GM12801 (cell line): Measurements from ENCODE around the gene GRID1.

Experiments
- TF ChIP-seq, protein P1 (sequence below): IDR thresholded peaks from one replicate; pipeline ENCODE4 v1.5.1; 2011; ENCODE audit warnings: control low read depth; ENCODE audit not compliant: insufficient read length; ENCODE audit errors: extremely low read depth

GRID1 gene

DNA sequence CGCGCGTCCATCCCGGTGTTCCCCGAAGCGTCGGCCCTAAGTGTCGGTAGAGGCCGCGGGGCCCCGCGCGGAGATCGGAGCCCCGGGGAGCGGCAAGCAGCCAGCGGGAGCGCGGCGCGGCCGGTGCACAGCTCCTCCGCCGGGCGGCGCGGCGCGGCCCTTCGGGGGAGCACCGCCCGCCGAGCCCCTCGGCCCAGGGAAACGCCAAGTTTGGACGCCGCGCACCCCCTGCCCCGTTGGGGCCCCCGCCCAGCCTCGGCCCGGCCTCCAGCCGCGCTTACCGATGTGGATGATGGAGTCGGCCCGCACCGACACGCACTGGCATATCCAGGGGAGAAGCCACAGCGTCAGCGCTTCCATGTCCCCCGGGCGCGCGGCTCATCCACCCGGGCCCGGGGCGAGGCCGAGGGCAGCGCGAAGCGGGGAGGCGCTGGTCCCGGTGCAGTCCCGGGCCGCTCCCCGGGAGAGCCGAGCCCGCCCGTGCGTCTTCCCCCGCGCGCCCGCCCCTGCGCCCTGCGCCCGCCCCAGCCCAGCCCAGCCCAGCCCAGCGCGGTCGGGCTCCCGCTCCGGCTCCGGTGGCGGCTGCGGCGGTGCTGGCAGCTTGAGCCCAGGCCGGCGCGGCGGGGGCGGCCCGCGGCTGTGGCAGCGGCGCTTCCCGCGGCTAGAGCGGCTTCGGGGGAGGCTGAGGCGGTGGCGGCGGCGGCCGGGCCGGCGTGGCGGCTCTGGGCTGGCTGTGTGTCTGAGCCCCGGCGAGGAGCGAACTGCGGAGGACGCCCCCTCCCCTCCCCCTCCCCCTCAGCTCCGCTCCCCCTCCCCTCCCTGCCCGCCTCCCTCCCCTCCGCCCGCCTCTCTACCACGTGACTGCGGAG, at the start of gene GRID1:
TSS of gene GRID1 (minus strand) at position 763 of the 869 bp plus-strand sequence.
- TF ChIP-seq, protein P1, sequence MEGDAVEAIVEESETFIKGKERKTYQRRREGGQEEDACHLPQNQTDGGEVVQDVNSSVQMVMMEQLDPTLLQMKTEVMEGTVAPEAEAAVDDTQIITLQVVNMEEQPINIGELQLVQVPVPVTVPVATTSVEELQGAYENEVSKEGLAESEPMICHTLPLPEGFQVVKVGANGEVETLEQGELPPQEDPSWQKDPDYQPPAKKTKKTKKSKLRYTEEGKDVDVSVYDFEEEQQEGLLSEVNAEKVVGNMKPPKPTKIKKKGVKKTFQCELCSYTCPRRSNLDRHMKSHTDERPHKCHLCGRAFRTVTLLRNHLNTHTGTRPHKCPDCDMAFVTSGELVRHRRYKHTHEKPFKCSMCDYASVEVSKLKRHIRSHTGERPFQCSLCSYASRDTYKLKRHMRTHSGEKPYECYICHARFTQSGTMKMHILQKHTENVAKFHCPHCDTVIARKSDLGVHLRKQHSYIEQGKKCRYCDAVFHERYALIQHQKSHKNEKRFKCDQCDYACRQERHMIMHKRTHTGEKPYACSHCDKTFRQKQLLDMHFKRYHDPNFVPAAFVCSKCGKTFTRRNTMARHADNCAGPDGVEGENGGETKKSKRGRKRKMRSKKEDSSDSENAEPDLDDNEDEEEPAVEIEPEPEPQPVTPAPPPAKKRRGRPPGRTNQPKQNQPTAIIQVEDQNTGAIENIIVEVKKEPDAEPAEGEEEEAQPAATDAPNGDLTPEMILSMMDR, result no peak

DNA sequence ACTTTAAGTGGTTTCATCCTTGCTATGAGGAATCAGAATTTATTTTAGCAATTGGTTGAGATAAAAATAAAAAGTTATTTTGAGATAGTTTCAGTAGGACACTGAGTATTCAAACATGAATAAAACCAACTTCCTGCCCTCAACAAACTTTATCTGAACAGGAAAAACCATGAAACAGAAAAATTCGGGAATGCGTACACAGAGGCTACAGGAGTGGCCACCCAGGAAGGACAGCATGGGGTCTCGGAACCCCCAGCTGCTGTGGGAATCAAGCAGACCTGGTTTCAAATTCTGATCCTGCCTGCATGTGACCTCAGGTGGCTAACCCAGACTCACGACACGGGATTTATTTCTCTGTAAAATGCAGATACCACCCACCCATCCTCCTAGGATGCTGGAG, 49.0 kb upstream of the GRID1 start:
- TF ChIP-seq, protein P1, result no peak

DNA sequence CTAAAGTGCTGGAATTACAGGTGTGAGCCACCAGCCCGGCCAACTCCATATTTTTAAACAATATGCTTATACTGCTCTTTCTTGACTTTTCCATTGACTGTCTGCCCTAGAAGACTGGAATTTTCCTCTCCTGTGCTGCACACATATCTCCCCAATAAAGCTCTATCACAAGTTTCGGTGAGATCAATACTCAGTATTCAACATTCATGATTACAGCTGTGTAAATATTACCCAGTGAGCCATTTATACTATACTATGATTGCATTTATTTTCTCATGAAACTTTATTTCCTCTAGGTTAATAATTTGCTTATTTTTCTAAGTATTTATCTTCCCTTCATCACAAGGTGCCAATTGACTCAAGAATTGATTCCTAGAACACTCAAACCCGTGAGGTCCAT, 48.5 kb upstream of the GRID1 start:
- TF ChIP-seq, protein P1, result no peak

DNA sequence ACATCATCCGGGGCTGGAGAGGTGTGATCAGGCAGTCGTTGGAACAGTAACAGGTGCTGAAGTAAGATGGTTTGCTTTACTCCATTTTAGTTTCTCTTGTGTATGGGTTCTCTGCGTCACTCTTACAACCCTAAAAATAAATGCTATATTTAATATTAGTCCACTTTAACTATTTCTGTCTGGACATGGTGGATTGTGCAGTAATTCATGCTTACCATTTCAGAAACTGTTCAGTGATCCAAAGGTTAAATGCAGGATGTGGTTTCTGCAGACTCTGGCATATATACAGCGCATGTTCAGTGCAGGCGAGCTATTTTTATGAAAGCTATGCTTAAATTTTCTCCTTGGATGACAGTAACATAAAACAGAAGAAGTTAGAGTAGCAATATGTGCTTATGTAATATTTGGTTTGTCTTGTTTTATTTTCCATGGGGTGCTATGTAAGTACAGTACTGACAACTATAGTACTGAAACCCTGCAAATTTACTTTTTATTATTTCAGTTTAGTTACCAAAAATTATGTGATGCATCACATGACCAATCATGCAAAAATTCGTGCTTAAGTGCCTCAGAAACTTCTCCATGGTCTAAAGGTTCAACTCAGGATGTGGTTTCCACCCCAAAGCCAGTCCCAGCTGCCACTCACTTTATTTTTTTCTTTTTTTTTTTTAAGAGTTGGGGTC, 46.6 kb upstream of the GRID1 start:
- TF ChIP-seq, protein P1, result no peak

DNA sequence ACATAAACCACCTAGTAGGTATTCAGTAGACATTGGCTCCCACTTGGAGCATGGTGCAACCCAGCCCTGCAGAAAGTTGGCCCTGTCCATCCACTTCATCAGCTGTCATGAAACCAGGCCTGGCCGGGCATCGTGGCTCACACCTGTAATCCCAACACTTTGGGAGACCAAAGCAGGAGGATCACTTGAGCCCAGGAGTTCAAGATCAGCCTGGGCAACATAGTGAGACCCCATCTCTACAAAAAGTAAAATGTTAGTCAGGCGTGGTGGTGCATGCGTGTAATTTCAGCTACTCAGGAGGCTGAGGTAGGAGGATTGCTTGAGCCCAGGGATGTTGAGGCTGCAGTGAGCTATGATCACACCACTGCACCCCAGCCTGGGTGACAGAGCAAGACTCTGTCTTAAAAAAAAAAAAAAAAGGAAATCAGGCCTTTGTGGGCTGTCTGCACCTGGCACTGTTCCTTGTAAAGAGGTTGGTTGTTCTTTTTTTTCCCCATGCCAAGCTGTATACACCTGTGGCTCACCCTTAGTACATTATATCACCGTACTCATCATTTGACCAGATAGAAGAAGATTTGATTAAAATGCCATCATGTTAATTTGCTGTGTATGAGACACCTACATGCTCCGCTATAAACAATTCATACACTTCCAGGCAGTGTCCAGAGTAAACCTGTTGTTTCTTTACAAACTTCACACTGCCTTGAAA, 45.4 kb upstream of the GRID1 start:
- TF ChIP-seq, protein P1, result no peak

DNA sequence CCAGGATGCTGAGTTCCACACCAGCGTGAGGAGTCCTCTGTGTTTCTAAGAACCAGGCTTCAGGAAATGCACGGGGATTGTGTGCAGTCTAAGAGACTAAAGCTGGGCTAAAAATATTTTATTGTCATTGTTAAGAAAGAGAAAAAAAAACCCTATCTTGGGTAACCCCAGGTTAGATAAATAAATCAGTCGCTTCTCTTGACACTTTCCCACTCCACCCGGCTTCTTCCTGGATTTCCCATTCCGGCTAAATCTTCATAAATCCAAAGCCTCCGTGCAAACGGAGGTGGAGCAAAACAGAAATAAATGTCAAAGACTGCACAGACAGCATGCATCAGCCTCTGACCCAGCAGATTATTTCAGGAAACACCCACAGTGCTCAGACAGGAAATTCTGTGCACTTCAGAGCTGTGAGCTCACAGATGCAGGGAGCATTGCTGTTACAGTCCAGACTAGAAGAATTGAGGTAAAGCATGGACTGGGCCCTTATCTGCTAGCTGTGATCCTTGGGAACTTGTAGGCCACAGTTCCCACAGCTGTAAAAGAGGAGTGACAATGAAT, 44.8 kb upstream of the GRID1 start:
- TF ChIP-seq, protein P1, result no peak
